GM20431 (cell line): ENCODE results near the gene PCED1B.

Source experiments
- in situ Hi-C: fragments of 300-500 bp; cut with MseI, MboI; formaldehyde crosslinking; loops from one replicate; pipeline ENCODE4 v1.15.0; 2020; ENCODE audit warnings: low sequenced_read_pairs; ENCODE audit not compliant: unreplicated experiment

PCED1B gene

DNA sequence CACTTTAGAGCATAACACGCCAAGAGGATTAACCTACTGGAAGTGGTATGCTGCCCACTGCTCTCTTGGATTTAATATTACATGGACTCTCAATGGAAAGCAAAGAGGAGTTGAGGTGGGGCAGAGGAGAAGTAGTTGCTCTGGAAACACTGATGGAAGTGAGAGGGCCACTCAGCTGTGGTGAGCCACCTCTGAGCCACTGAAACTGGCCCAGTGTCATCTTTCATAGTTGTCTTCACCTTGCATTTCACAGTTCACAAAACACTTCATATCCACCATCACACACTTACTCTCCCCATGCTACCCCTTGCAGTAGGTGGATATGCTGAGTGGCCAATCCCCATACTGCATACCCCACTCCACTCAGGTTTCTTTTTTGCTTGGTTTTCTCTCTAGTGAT lies 12.2 kb upstream of the PCED1B start:
- in situ Hi-C loops = no loop called here

DNA sequence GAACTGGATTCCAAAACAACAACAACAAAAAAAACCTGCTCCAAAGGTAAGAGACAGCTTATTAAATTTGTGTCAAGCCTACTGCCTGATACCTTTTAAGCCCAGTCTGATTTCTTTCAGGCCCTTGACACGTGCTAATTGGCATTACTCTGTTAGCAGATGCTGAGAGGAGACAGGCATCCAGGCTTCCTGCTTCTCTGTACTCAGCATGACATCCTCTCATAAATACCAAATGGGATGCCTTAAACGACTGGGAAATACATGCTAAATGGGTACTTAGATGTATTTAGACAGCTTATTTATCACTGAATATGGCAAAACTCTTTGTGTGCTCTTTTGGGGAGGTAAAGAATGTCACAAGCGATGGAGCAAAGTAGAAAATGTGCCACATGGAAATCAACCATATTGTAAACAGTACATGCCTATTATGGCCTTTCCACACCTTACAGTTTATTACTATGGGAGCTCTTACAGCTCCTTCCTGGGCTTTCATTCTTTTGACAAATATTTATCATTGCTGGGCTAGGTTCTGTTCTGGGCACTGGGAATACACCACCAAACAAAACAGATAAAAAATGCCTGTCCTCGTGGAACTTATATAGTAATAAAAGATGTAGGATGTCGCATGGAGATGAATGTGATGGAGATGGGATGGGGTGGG lies 11.5 kb upstream of the PCED1B start:
- in situ Hi-C loops = no loop called here

DNA sequence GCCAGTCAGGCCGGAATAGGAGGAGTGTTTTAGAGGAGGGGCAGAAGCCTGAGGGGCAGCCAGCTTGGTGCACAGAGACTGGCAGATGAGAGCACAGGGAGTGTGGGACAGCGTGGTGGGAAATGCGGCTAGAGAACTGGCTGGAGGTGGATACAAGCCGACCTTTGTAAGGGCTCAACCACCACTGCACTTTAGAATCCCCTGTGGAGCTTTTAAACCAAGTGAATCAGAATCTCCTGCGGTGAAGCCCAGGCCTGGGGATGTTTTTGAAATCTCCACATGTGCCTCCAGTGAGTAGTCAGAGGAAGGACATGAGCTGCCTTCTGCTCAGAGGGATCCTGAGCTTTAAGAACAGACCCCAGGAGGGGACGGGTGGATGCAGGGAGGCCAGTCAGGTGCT lies 10.9 kb upstream of the PCED1B start:
- in situ Hi-C loops = no loop called here

DNA sequence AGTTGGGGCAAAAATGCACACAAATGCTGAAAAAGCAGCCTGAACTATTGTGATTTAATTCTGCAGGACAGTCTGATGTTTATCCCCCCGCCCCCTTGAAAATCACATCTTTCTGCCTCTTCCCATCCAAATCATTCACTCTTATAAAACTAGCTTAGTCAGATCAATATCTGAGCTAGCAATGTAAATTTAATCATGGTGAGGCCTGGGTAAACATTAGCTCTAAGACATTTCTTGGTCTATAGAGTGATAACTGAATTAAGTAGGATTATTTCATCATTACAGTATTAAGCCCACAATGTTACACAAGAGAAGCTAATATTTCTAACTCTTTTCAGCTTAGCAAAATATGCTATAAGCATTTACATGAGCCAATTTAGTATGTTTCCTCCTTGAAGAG lies 9.1 kb upstream of the PCED1B start:
- in situ Hi-C loops = no loop called here

DNA sequence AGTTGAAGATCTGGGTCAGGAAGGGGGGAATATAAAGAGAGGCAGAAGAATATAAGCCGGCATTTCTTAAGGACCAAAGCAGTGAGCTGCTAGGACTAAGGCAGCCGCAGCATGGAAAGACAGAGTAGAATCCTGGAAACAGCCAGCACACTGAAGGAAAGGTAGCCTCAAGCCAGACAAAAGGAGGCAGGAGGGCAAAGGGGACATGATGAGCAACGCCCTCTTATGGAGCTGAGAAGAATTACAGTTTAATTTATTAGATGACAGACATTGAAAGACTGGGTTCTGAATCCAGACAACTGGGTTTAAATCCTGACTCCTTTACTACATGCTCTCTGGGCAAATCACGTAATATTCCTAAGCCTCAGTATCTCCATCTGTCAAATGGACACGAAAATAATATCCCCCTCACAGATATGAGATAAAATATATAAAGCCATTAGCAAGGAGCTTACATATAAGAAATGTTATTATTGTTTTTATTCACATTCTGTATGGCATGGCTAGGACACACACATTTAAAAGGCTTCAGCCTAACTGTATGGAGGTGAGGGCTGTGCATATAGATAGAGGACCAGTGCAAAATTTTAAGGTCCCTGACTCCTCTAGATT lies 8.1 kb upstream of the PCED1B start:
- in situ Hi-C loops = no loop called here

DNA sequence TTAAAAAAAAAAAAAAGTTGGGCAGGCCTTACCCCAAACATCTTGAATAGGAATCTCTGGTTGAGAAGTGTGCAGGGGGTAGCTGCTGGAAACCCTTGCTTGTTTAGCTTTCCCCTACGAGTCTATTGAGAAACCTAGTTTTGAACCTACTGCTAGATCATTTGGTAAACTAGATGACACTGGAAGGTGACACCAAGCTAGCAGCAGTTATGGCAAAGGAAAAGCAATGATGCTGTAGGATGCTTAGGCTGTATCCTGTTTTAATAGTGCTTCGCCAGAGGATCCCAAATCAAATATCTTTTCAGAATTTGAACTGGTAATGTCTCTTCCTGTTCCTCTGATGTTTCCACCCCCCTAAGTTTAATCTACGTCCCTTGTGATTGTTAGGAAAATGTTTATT lies 5.5 kb upstream of the PCED1B start:
- in situ Hi-C loops = no loop called here

DNA sequence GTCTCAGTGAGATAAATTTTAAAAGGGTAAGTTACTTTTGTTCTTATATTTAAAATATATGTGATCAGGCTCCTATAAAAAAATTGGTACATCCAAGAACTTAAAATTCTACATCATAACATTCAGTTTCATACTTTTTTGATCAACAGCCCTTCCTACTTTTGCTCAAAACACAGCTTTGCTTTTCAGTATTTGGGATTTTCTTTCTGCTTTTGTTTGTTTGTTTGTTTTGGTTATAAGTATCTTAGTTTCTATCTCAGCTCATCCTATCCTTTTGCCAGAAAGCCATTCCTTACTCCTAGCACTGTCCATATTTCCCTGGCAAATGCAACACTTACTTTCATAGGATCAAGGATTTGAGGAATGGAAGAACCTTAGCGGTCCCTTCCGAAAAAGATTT lies 4.7 kb upstream of the PCED1B start:
- in situ Hi-C loops = loop anchor here (25.0 kb wide), 1 partner anchor 213 kb away; no protein-coding TSS in a partner anchor

DNA sequence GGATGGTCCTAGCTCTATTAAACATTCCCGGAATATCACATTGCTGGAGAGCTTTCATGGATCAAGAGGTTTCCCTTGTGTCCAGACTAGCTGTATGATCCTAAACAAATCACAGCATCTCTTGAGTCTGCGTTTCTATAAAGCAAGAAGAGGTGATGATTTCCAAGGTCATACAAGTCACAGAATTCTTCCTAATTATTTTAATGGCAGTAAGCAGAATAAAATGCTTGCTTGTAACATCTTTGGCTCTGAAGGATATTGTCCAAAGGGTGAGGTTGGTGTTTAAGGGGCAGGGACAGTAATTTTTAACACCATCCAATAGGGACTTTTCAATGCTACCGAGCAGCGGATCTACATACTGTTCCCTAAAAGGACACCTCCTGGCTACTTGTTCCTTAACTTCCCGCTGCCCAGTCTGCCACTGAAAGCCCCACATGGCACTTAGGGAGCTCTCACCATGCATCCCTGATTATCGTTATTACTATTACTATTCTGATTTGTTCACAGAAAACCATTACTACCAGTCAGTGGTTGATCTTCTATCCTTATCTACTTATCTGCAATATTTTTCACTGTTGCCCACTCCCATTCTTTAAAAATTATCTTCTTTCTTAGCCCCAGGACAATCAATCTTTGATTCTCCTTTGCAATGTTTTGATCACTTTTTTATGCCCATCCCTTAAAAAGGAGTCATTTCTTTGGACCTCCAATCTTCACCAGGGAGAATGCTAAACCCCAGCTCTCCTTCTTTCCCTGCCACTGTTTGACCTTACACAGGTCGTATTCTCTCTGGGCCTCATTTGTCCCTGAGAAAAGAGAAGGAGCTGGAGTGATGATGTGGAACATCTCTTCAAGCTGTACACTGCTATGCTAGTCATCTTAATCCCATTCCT lies 4.0 kb upstream of the PCED1B start:
- in situ Hi-C loops = loop anchor here (25.0 kb wide), 1 partner anchor 212 kb away; no protein-coding TSS in a partner anchor

DNA sequence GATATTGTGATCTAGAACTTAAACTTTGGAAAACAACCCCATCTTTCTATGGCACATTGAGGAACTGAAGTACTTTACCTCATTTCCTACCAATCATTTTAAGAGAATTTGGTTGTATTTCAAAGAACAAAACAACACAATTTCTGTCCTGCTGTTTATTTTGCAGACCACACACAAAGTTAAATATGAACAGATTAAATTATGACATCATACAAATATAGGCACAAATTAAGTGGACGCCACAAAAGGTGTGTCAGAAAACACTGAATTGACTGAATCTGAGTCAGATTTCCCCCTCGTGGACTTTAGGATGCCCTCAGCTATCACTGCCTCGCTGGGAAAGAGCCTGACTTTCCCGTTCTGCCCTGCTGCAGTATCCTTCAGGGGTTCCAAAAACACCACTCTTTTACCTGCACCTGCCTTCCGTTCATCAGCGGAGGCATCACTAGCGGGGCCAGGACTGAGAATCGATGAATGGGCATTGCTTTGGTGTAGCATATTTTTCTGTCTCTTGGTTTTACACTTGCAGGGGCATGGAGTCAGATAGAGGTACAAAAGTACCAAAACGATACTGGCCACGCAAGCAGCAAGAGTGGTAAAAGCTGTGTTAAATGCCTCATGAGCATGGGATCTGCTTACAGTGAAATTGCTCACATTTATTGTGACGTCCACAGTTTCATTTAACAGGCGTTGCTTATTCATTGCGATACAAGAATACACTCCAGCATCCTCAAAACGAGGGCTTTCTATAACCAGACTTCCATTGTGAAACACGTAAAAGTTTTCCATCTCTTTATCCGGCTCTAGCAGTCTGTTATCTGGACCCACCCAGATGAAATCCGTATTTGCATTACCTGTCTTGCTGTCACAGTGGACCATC lies 2.0 kb upstream of the PCED1B start:
- in situ Hi-C loops = loop anchor here (25.0 kb wide), 1 partner anchor 210 kb away; no protein-coding TSS in a partner anchor

DNA sequence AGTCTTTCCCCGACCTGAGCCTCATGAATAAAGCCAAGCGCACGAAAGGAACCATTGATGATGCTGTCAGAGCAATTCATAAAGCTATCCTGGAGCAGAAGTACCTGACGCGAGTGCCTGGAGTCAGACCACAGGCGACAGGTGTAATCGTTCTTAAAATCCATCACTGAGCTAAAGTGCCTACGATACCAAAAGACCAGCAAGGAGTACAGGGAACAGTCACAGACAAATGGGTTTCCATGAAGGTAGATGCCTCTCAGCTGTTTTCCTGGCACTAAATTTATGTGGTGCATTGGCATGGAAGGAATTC lies 1.4 kb upstream of the PCED1B start:
- in situ Hi-C loops = loop anchor here (25.0 kb wide), 1 partner anchor 209 kb away; no protein-coding TSS in a partner anchor

DNA sequence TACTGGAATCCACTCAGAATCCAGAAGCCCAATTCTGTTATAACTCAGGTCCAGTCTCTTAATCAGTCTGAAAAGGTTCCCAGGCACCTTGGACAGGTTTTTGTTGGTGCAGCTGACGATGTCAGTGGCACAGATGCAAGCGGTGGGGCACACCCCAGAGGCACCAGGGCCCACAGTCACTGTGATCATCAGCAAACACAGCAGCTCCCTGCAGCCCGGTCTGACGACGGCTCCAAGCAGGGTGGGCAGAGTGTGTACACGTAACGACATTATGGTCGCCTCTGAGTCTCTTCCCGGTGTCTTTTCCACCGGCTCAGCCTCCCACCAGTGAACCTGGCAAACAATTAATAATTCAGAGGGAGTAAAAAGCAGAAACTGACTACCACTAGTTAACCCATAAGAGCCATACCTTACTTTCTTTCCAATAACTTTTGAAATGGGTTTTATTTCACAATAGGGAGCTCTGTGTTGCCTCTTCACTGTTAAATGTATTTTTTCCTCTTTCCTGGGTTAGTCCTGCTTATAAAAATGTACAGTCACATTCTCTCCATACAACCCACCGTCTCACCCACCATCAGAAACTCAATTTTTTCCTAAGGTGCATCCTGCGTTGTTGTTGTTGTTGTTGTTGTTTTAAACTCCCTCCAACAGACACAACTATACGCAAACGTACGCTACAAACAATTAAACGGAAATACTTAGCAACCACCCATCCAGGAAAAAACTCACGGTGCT lies 521 bp upstream of the PCED1B start:
- in situ Hi-C loops = loop anchor here (25.0 kb wide), 1 partner anchor 208 kb away; no protein-coding TSS in a partner anchor

DNA sequence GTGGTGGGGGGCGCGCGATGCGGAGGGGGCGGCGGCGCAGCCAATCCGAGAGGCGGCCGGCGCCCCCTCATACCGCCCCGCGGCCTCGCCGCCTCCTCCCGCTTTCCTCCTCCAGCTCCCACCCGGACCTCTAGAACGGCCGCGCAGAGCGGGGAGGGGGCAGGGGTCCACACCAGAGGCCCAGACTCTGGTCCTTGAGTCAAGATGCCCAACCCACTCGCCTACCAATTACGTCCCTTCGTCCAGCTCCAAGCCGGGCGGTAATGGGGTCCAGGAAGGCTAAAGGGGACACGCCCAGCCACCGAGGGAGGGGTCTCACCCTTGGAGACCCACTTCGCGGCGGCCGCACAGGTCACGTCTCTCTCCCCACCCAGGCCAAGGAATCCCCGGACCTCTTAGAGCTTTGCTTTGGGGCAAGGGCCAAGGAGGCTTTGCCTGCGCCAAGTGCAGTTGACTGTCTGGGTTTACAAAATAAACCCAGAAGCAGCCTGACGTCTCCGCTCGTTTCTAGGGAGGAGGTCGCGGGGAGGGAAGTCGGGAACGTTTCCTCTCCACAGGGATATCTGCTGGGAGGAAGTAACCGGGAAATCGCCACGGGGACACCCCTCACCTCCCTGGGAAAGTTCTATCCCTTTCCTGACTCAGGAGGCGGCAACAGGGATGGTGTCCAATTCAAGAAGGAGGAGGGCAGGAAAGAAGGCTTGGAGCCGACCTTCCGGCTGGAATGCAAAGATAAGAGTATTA lies 732 bp downstream of the PCED1B start:
- in situ Hi-C loops = loop anchor here (25.0 kb wide), 1 partner anchor 207 kb away; no protein-coding TSS in a partner anchor

DNA sequence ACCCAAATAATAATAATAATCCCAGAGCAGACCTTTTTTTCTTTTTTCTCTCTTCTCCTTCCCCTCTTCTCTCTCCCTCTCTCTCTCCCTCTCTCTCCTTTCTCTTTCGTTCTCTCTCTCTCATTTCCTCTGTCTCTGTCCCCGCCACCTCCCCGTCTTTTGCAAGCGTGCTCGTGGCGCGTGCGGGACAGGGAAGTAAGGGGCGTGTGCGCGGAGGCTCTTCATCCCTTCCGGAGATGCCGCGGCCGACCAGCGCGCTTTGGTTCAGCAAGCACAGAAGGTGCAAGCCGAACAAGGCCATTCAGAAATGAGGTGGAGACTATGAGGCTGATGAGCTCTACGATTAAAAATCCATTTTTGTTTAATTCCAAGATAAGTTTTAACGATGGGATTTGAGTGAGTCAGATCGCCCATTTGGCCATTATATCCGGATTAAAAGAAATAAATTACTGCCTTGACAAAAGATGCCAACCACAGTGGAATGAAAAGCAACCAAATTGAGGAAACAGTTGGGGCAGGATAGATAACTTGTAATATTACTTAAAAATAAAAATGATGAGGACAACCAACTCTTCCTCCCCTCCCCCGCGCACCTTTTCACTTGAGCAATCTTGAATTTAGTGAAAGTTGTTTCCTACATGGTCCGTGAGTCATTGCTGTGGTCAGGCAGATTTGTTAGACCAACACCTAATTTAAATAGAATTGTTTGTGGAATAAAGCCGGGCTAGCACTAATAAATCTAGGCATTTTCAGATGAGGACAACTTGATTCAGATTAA lies 1.5 kb downstream of the PCED1B start:
- in situ Hi-C loops = loop anchor here (25.0 kb wide), 1 partner anchor 206 kb away; no protein-coding TSS in a partner anchor

DNA sequence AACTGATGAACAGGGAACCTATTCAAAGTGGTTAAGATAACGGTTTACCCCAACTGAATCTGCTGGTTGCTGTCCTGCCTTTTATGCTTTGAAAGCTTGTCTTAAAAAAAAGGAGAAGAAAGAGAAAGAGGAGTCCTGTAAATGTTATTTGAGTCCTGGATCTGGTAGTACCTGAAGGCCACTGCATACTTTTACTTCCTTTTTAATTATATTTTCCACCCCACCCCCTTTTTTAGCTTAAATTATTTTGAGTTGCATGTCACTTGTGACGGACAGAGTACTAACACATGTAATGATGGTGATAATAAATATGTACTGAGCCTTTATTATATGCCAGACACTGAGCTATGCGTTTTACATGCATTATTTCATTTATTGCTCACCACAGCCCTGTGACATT lies 2.9 kb downstream of the PCED1B start:
- in situ Hi-C loops = loop anchor here (25.0 kb wide), 1 partner anchor 205 kb away; no protein-coding TSS in a partner anchor

DNA sequence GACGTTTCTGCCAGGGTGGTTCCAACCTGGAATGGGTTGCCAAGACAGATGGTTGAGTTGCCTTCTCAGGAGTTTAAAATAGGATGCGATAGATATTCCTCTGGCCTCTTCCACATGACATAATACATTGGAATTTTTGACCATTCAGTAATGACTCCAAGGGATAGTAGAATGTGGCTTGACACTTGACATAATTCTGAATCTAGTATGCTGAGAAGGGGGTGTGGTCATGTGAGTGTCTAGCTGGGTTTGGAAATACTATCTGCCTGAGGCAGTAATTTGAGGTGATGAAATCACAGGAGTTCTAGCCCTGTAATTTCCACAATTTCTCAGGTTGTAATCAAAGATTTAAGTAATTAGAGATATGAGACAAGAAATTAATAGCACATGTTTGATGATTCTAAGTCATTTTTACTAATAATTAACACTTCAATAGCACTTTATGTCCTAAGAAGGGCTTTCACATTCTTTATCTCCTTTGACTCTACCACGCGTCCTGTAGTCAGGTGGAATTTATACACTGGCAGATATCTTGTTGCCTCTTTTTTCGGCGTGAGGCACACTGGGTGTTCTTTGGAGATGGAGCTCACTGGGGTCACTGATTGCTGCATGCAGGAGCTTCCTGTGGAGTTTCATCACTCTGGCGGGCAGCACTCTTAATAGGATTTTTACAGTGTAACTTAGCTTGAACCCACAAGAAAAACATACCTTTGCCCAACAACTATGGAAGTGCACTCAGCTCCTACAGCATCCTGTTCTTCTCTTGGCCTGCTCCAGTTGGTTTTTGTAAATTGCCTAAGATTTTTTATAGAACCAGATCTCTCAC lies 3.6 kb downstream of the PCED1B start:
- in situ Hi-C loops = loop anchor here (25.0 kb wide), 1 partner anchor 204 kb away; no protein-coding TSS in a partner anchor

DNA sequence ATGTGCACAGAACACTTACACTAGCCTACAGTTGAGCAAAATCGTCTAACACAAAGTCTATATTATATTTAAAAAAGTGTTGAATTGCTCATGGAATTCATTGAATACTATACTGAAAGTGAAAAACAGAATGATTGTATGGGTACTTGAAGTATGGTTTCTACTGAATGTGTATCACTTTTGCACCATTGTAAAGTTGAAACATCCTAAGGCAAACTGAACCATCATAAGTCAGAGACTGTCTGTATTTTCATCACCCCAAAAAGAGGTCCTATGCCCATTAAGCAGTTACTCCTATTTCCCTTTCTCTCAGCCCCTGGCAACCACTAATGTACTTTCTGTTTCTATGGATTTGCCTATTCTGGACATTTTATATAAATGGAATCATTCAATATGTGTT lies 4.8 kb downstream of the PCED1B start:
- in situ Hi-C loops = loop anchor here (25.0 kb wide), 1 partner anchor 203 kb away; no protein-coding TSS in a partner anchor

DNA sequence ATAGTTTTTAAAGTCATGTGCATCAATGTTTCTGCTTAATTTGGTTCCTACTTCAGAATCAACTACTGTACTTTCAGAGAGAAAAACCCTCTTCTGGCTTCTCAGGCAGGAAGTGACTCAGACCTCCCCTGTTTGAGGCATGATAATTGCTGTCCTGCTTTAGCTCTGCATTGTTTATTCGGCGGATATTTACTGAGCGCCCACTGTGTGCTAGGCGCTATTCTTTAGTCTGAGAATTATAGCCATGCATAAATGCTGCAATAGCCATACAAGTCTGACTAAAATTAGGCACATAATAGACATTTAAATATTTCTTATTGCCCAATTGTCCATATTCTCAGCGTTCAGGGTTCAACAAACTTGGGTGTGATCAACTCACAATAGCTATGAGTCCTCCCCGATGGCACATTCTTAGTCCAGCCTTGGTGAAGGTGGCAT lies 6.4 kb downstream of the PCED1B start:
- in situ Hi-C loops = loop anchor here (25.0 kb wide), 1 partner anchor 201 kb away; no protein-coding TSS in a partner anchor
